Measurements from ENCODE around the gene ATG10.
A peak's percentile ranks its signal among the peaks of the same experiment; 100 is the strongest.
"Not testable (repeated sequence)": the region's sequence is repeated elsewhere in the genome, so short reads cannot be mapped to it uniquely, and the experiment has no call there.

The ATG10 gene

DNA sequence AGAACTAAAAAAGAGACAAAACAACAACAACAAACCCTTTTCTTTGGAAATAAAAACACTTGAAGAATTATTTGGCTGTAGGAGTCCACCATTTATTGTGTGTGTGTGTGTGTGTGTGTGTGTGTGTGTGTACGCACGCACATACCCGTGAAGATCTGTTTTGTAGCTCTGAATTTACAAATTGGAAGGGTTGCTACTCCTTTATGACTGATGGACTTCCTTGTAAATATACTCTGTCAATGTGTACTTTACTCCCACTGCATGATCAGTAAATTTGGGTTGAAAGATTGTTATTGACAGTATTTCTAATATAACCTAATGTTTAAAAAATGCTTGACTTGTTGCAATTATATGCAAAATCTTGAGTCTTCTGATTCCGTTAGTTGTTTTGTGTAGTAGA, 148.1 kb downstream of the ATG10 start:
- no peak for DNase-seq (ENCODE audit: low read depth, low spot score)

DNA sequence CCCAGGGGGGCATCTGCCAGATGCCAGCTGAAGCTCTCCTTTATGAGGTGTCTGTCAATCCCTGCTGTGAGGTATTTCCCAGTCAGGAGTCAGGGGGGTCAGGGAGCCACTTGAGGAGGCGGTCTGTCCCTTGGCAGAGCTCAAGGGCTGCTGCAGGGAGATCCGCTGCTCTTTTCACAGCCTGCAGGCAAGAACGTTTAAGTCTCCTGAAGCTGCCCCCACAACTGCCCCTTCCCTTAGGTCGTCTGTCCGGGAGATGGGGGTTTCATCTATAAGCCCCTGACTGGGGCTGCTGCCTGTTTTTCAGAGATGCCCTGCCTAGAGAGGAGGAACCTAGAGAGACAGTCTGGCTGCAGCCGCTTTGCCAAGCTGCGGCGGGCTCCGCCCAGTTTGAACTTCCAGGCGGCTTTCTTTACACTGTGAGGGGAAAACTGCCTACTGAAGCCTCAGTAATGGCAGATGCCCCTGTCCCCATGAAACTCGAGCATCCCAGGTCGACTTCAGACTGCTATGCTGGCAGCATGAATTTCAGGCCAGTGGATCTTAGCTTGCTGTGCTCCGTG, 158.0 kb downstream of the ATG10 start:
- no peak for DNase-seq (ENCODE audit: low read depth, low spot score)

DNA sequence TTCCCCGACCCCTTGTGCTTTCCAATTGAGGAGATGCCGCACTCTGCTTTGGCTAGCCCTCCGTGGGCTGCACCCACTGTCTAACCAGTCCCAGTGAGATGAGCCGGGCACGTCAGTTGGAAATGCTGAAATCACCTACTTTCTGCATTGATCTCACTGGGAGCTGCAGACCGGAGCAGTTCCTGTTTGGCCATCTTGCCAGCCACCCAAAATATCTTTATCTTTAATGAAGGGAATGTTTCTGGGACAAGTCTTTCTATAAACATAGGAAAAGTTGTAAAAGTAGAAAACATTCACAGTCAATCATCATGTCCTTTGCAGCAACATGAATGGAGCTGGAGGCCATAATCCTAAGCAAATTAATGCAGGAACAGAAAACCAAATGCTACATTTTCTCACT, 158.8 kb downstream of the ATG10 start:
- DNase-seq (ENCODE audit: low read depth, low spot score) = no peak

GRCh38 chr5:82137205-82137604, 165.4 kb downstream of the ATG10 start:
- no peak for DNase-seq (ENCODE audit: low read depth, low spot score)

DNA sequence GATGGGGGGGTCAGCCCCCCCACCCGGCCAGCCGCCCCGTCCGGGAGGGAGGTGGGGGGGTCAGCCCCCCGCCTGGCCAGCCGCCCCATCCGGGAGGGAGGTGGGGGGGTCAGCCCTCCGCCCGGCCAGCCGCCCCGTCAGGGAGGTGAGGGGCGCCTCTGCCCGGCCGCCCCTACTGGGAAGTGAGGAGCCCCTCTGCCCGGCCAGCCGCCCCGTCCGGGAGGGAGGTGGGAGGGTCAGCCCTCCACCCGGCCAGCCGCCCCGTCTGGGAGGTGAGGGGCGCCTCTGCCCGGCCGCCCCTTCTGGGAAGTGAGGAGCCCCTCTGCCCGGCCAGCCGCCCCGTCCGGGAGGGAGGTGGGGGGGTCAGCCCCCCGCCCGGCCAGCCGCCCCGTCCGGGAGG, 168.0 kb downstream of the ATG10 start:
- DNase-seq (ENCODE audit: low read depth, low spot score) = not testable (repeated sequence)

GRCh38 chr5:82142217-82142841, 170.5 kb downstream of the ATG10 start:
- DNase-seq (ENCODE audit: low read depth, low spot score) = no peak

DNA sequence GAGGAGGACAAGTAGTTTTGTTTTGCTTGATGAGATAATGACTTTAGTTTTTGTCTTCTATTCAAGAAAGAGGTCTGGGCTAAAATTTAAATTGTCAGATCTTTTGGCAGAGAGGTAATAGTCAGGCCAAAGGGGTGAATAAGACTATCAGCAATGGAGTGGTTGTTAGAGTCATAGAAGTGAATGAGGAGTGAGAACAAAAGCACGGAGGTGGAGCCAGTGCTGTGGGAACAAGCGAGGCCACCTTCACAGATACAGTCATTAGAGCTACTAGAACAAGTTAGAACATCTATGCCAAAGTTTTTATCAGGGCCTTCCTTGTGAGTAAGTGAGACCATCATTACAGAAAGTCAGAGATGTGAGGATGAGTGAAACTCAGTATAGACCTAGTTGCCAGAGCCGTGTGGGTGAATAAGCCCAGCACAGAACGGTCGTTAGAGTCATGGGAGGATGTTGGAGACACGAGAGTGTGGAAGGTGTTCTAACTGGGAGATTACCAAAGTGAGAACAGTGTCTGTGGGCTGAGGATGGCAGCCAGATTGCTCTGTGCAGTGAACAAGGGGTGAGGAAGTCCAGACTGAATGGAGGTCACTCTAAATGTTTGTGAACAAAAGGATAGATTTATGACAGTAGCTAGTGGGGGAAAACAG, 171.2 kb downstream of the ATG10 start:
- no peak for DNase-seq (ENCODE audit: low read depth, low spot score)

DNA sequence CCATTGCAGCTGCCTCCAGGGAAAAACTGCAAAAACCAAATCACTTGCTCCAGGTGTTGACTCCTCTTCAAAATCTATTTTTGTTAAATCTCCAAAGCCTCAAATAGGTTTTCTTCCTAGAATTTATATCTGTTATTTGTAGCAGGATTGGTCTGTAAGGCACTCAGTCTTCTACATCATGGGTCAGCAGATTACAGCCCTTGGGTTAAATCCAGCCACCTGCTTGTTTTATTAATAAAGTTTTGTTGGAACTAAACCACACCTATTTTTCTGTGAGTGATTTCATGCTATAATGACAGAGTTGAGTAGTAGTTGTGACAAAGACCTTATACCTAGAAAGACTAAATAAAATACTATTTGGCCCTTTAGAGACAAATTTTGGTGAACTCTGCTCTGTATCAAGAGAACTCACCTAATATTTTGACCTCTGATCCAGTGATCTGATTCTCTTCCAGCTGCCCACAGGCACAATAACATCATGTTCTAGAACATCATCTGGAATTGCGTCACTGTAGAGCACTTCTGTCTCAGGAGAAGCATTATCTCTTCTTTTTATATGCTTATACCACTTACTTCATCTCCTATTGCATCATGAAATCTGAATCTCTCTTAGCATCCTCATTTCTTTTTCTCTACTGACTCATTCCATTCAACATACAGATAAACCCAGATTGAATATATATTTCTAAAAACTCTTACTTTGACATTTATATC, 176.2 kb downstream of the ATG10 start:
- no peak for DNase-seq (ENCODE audit: low read depth, low spot score)

GRCh38 chr5:82149434-82149833, 177.6 kb downstream of the ATG10 start:
- no peak for DNase-seq (ENCODE audit: low read depth, low spot score)

- DNase-seq (ENCODE audit: low read depth, low spot score) = peak; percentile 45
Observed at GRCh38 chr5:82150559-82150958, 178.7 kb downstream of the ATG10 start.

- no peak for DNase-seq (ENCODE audit: low read depth, low spot score)
Observed at GRCh38 chr5:82151204-82151603, 179.4 kb downstream of the ATG10 start.

DNA sequence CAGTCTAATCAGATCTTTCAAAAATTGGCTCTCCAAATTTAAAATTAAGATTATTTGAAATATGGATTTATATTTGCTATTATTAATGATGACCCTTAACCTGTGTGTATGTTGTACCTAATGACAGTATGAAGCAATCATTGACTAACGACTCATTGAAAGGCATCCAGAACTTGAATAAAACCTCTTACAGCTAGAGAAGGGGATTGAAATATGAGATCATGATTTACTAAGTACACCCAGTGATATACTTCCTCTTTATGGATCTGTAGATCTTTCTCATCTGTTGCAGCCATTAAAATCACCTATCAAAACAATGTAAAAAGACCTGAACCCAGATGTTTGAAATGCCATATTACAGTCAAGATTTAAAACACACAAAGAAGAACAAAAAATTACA, 179.8 kb downstream of the ATG10 start:
- DNase-seq (ENCODE audit: low read depth, low spot score) = no peak

DNA sequence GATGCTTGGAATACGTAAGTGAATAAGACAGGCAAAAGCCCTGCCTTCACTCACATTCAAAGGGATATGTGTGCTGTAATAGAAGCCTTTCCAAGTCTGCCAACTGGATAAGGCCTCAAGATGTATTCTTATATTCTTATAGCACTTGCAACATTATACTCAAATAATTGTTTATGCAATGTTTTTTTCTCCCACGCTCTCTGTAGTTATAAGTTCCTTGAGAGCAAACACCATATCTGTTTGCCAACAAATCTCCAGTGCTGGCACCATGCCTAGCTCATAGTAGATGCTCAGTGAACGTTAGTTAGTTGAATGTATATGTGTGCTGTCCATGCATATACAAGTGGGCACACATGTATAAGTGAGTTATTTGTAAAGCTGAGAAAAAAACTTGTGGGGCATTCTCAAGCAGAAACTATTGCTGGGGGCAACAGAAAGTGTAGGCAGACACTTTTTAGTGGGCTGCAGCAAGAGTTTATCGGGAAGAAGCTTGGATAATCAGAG, 181.2 kb downstream of the ATG10 start:
- DNase-seq (ENCODE audit: low read depth, low spot score) = no peak

- no peak for DNase-seq (ENCODE audit: low read depth, low spot score)
Observed at GRCh38 chr5:82154776-82155175, 183.0 kb downstream of the ATG10 start.

DNA sequence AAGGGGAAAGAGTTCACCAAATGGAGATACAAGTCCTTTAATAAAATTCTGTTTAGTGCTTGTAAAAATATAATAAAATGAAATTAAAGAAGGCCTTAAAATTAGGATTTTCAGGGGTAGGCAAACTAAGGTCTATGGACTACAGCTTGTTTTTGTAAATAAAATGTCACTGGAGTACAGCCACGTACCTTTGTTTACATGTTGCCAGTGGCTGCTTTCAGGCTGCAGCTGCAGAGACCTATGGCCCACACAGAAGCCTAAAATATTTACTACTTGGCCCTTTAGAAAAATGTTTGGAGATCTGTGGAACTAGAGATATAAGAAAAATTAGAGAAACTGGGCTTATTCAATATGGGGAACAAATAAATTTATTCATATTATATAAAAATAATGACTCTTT, 183.5 kb downstream of the ATG10 start:
- DNase-seq (ENCODE audit: low read depth, low spot score) = no peak

- no peak for DNase-seq (ENCODE audit: low read depth, low spot score)
Observed at GRCh38 chr5:82156874-82157273, 185.1 kb downstream of the ATG10 start.

GRCh38 chr5:82158755-82159413, 187.1 kb downstream of the ATG10 start:
- DNase-seq (ENCODE audit: low read depth, low spot score) = peak; percentile 28

DNA sequence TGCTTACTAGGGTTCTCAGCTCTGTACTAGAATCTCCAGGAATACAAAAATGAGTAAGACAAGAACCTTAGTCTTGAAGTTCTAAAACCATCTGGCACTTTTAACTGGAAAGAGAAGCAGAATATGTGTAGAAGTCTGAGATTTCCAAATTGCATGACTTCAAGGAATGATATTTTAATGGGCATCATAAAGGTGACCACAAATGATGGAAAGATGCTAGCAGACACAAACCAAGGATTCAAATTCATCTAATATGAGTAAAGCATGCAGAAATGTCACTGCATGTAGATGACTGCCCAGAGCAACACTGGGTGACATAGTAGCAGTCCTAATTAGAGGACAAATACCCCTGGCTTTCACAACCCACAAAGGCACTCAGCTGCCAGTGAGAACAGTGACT, 189.1 kb downstream of the ATG10 start:
- DNase-seq (ENCODE audit: low read depth, low spot score) = peak; percentile 17

GRCh38 chr5:82162573-82162972, 190.8 kb downstream of the ATG10 start:
- DNase-seq (ENCODE audit: low read depth, low spot score) = no peak

- peak; percentile 14 for DNase-seq (ENCODE audit: low read depth, low spot score)
Observed at GRCh38 chr5:82163452-82164175, 191.8 kb downstream of the ATG10 start.

All from astrocyte of the hippocampus (primary cell).